Suppressor macrophage treated with lipopolysaccharide for 4 hours (primary cell): ENCODE data around the gene HOXB7.

Source experiments
- DNase-seq: peaks from one replicate; pipeline ENCODE4 v3.0.0-alpha.2; 2020

HOXB7 gene

DNA sequence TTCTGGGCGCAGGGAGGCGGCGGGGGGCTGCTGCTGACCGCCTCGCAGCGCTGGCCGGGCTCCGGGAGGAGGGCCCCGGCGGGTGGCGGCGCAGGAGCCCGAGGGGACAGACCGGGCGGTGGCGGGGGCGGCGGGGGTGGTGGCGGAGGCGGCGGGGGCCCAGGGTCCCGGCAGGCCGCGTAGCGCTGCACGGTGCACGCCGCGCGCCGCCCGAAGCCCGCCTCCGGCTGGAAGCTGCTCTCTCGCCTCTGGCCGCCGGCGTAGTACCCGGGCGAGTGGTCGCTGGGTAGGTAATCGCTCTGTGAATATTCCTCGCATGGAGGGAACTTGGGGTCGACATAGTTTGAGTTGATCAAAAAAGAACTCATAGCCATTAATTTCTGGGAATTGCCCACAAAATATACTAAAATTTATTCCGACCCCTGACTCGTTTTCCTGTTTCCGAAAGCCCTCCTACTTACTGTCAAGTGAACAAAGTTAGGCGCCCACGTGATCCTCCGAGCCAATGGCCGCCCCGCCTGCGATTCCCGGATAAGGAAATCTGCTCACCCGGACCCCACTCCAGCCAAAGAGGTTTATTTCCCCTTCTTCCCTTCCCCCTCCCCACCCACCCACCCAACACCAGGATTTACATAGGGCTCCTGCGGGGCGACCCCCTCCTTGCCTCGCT is 32.7 kb downstream of the HOXB7 start, which contains the start of gene HOXB4:
HOXB4 (minus strand) TSS at position 405 of the 670 bp plus-strand sequence; CDS start at position 374, 31 bp downstream.
- peak; percentile 65 for DNase-seq

DNA sequence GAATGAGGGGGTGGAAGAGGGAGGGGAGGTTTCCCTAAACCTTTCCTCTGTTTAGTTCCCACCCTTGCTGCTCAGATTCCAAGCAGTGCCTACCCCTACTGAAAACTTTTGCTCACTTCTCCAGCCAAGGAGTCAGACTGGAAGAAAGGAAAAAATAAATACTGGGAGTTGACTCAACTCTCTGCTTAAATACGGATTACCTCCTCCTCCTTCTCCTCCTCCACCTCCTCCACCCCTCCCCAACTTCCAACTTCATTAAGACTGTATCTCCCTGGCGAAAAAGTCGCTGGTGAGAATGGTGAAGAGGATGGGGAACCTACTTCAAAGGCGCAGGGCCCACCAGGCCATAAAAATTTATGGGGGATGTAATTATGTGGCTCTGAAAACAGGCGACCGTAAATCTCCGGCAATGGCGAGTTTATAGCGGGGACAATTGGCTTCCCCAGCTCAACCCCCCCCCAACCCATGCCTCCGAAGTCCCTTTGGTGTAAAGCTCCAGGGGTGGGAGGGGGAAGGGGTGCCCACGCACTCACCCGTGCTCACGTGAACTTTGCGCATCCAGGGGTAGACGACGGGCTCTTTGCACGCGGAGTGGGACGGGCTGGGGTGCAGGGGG is 33.4 kb downstream of the HOXB7 start:
- no peak for DNase-seq

DNA sequence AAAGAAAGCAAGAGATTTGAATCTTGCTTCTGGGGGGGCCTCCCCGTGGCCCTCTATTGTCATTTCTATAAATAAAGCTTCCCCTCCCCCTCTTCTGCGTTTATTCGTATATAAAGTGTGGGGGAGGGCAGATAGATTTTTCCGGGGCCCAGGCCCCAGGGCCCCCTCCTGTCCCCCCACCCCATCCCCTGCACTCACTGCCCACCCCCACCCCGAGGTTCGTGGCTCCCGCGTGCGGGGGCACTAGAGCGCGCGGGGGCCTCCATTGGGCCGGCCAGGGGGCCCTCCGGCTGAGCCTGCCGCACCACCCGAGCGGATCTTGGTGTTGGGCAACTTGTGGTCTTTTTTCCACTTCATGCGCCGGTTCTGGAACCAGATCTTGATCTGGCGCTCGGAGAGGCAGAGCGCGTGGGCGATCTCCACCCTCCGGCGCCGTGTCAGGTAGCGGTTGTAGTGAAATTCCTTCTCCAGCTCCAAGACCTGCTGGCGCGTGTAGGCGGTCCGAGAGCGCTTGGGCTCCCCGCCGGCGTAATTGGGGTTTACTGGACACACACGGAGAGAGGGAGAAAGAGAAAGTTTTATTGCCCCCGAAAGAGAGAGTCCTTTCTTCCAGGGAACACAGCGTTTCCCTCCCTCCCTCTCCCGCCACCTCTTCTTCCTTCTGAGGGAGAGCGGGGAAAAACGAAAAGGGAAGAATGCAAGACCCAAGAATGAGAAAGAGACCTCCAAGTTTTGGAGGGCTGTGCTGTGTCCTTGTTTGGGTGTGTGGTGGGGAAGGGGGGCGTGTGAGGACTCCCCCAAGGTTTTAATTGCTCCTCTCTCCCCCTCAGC is 34.1 kb downstream of the HOXB7 start:
- DNase-seq, result no peak

DNA sequence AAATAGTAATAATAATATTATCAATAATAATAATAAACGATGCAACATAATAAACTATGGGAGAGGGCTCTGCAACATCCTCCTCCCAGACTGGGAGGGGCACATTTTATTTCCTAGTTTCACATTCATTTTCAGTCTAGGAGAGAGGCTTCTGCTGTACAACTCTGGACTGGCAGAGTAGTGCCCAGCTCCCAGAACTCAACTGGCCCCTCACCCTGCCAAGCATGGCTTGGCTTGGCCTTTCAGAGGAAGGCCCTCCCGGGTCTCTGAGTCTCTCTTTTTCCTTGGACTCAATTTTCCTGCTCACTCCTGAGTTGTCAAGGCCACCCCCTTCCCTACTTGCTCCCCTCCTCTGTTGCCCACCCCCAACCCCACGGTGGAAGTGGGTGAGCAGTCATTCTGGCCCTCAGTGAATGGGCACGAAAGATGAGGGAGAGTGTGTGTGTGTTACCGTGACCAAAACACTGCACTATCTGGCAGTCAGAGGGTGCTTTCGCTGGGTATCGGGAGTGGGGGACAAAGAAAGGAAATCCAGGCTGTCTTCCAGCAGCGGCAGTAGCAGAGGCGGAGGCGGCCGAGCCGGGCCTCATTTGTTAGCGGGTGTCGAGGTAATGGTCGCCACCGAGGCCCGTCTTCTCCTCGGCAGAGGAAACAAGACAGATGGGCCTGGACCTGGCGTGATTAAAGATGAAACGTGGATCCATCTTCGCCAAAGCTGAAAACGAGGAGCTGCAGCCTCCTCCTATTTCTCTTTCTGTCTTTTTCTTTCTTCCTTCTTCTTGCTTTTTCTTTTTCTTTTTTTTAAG is 34.9 kb downstream of the HOXB7 start:
- no peak for DNase-seq

DNA sequence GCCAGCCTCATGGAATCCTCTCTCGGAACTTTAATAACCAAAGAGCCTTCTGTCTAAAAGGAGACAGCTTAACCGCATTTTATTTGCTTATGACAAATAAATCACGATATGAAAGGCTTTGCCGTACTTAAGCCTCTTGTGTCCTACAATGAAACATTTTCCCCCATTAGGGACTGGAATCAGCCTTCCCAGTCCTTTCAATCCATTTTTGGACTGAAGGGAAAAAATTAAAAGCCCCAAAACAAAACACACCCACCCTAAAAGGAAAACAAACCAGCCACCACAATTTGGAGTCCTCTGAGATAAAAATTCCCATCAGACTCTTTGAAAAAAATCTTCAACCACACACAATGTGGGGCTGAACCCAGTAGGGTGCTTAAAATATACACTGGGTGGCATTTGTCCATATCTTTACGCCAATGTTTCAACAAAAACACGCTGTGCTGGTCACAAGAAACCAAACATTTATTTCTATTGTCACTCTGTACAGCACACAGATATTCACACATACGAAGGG is 35.7 kb downstream of the HOXB7 start:
- DNase-seq, result no peak

DNA sequence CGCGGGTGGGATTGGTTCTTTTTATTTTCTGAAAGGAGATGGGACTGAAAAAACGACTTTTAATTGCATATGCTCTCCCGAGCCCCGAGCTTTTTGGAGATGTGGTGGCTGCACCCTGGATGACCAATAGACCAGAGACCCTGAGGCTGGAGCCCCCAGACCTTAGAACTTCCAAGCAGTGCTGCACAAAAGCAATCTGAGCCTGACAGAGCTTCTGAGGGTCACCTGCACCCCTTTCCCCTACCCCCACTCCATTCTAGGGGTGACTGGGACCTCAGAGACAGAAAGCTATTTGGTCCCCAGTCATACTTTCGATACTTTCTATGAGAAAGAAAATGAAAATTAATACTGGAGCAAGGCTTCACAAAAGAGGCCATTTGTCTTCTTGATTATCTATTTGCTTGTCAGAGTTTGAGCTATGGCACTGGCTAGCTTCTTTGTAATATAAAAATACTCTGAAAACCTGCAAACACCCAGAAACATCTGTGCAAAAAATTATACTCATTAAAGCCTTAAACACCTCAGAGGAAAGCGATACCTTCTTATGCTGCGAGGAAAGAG is 36.2 kb downstream of the HOXB7 start:
- DNase-seq, result no peak

DNA sequence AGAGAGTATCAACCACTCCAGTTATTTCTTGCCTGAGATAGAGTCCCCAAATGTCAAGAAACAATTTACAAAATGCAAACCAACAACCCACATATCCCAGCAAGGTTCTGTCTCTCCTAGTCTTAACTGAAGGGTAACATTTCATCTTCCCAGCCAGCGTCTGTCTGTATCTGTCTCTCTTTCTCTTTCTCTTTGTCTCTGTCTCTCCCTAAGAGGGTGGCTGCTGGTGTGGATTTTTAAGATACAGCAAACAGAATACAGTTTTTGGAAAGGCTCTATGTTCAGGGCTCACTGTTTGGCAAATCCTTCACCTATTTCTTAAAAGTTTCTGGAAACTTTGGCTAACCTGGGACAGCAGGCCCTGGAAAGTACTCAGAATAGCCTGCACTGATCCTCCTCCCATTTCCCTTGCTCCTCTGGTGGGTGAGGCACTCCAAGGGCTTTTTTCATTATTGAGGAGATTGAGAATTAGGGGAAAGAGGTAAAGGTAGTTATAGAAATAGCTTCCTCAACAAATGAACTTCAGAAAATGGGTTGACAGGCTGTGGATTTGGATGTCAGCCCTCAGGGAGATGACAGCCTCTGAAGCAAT is 38.9 kb downstream of the HOXB7 start:
- no peak for DNase-seq

DNA sequence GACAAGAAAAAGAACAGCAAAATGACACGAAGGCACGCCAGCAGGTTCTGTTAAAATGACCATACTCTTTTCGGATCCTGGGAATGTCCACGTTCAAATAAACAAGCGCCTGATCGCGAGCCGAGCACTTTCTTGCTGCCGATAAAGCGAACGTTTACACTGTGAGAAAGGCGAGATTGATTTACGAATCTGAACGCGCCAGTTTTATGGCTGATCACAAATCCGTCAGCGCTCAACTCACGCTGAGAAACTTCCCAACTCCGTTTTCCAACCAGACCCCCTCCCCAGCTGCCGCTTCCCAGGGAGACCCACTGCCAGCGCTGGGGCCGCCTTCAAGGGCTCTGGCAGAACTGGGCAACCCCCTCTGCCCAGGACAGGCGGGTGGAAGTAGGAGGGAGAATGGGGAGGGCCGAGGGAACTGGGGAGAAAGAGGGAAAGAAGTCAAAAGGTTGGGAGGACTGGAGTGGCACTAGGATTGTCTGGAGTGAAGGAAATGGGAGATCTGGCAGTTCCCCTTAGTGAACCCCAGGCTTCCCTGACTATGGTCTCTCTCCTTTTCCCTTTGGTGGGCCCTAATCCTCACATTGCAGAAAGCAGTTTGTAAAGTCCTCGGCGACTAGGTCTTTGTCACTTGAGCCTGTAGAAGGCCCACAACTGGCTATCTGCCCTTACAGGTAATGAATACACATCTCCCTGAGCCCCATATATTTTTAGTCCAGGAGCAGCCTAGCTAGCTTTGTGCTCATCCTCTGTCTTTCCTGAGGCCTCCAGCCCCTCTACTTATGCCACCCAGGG is 39.6 kb downstream of the HOXB7 start:
- no peak for DNase-seq

DNA sequence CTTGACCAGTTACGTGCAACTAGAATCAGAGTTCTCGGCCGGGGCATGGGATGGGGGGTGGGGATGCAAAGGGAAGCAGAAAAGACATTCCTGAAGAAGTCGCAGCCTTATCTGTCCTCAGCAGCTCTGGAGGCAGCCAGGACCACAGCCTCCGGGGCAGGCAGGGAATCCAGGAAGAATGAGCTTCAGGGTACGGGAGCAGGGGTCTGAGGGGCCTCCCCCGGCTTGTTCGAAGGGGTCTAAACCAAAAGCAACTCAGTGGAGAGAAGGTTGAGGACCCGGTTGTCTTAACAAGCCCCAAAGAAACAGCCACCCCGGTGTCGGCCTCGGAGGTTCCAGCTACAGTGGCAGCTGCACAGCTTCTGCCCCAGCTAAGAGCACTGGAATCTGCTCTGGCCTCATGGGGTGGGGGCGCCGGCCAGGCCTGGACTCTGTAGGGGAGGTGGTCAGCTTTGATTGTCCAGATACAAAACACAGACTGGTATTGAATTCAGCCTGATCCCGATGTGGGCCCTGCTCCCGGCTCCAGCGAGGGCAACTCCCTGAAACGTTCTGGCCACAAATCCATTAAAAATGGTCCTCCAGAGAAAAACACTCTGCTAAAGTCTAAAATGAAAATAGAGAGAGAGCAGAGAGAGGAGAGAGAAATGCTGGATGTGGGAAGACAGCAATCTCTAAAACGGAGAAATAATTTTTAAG is 40.3 kb downstream of the HOXB7 start:
- no peak for DNase-seq

DNA sequence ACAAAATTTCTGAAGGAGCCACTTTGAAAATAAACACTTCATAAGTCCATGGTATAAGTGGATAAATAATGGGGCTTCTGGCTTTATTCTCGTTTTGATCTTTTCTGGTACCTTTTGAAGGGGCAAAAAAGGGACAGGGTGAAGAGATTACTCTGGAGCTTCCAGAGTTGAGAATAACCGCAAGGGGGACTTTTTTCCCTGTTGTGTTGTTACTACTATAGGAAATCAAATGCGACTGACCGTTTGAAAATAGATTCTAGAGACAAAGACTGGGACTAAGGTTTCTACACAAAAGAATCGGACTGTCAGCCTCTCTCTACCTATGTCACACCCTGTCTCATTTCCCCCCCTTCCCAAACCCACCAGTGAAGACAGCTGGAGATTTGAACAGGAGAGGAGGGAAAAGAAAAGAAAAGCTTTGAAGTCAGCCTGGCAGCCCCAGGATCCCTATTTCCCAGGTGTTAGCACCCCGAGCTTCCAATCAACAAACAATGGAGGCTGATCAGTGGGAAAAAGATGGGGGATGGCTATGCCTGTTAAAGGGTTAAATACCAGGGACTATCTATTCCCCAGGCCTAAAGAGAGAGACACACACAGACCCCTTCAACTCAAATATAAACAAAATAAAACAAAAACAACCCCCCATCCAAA is 41.0 kb downstream of the HOXB7 start:
- no peak for DNase-seq

DNA sequence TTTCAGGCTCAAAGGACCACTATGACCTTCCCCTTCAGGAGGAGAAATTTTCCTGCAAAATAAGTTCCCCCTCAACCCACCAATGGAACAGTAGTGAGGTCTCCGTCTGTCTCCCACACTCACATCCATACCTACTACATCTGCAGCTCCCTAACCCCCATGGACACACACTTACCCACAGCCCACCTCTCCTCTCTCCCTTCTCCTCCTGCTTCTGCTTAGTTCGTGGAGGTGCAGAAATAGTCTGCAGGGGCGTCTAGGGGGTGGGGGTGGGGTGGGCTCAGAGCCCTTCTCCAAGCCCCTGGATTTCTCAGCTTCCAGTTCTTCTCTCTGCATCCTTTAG is 41.6 kb downstream of the HOXB7 start:
- DNase-seq, result no peak

DNA sequence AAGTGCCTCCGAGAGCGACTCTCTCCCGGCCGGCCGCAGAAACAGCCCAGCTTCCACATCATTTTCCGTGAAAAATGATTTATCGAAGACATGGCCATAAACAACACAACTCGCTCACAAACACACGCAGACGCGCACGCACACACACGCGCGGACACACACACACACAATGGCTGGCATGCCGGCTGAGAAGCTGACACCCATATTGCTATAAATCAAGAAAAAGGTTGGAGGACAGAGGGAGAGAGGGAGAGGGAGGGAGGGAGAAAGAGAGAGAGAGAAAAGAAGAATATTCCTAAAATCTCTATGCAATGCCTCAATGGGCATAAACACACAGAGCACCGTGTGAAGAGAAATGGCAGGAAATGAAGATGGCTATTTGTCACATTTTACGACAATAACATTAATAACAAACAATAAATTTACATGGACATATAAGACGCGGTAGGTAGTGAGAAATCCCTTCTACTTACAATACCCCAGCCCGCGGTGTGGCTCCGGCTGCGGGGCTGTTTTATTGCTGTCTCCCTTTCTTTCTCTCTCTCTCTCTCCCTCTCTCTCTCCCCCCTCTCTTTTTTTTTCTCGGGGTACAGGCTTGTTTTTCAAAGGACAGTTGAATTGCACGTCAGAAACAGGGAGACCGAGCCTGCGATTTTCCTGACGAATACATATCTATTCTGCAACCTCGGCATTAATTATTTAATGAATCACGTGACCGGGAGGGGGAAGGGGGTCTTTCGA is 42.1 kb downstream of the HOXB7 start:
- DNase-seq, result no peak

DNA sequence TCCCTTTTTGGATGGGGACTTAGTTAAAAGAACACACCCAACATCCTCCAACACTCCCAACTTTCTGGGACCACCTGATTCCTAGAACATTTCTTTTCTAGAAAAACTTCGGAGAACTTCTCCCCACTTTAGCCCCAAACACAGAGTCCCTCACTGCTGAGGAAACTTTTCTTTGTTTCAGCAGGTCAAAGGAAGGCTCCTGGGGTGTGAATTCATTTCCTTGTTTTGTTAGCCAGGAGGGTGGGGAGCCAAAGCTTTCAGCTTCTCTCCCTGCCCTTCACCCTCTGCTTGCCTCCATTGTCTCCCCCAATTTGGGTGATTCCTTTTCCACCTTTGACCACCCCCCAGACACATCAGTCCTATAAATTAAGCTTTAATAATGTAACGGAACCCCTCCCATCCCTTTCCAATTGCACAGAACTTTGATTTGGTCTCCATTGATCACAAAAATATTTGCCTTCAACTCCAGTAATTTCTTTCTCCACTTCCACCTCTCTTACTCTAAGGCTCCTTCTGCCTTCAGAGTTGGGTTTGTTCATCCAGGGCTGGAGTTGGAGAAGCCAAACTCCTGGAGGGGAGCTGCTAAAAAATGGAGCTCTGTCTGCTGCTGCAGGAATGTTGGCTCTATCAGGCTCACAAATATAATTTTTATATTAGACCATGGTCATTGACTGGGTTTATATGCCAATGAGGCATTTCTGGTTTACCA is 43.0 kb downstream of the HOXB7 start:
- no peak for DNase-seq

DNA sequence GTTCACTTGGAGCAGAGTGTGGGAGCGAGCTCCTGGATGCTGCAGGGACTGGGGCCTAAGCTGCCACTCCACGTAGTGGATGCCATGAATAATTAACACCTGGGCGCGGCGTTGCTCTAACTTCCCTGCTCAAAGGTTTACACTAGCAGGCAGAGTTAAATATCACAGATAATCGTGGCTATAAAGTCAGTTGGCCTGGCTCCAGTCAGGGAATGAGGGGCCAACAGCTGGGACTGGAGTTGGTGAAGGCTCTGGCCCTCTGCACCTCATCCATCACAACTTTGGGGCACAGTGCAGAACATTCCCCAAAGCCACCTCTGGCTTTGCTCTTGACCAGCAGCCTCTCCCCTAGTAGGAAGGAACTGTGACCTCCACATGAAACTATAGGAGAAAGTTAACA is 43.6 kb downstream of the HOXB7 start:
- DNase-seq, result no peak

DNA sequence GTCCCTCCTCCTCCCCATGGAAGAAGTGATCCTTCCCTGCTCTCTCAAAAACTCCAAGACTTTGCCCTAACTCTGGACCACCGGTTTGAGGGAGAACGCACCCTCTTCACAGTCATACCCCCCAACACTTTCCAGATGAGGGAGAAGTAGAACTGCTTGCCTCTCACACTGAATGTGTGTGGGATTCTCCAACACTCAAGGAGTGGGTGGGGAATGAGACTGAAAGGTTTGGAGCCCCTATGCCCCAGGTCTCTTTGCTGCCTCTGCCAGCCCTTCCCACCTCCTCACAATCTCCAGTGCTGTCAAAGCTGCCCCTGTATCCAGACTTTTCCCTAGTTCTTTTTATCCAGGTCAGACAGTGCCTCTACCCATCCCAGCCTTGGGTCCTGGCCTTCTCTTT is 44.1 kb downstream of the HOXB7 start:
- no peak for DNase-seq

DNA sequence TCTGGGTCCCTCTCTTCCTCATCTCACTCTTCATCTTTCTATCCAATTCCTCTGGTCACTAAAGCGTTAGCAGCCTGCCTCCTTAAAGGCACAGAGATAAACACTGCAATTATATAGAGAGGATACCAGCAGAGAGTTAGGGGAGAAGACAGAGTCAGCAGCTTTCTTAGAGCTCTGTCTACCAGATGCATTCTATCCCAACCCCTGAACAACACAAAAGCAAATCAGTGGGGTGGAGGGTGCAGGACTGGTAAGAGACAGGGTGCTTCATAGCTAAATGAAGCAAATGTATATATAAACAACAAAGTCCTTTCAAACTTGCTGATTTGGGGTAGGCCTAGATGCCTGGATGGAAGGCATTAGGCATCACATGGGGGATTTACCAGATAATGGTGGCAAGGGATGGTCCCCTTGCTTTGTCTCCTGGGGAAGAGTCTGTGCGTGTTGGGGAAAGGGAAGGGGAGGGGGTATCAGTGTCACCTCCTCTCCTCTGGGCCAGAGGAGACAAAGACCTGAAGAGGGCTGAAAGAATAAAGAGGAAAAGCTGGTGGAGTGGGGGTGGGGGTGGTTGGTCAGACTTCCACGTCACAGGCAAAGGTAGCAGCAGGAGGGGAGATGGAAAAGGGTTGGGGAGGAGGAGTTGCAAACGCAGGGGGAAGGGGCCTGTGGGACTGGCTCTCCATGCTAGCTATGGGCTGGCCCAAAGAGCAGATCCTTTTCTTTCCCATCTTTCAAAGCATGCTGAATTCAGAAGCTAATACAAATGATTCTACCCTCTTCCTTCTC is 44.7 kb downstream of the HOXB7 start:
- no peak for DNase-seq

DNA sequence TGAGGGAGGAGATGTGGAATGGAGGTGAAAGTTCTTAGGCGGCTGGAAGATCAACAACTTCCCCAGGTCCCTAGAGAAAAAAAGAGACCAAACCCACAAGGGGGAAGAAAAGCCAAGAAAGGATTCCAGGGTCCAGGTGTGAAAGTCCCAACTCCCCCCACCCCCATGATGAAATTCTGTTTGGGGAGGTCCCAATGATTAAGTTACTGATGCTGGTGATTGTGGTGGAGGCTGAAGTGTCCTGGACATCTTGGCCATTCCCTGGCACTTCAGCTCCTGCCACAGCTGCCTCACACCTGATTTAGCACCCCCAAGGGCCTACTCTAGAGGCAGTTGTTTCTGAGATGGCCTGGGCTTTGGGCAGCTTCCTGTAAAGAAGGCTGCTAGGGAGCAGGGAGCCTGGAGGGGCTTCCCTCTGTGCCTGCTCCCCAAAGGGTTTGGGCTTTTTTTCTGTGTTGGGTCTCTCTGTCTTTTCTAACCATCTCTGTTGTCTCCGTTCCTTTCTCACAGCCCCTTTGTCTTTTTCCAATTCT is 45.7 kb downstream of the HOXB7 start:
- no peak for DNase-seq
